ENCODE results near the gene PRR35. TPM values are rescaled to one million over a fixed set of nuclear protein-coding genes. Genes with fewer than 3 reads are reported as not detected.
A peak's percentile ranks its signal among the peaks of the same experiment; 100 is the strongest.

PRR35 gene
- total and polyA plus RNA-seq, 5 donors from 2014 or later, result not detected

GRCh38 chr16:537415-538335 is 22.5 kb upstream of the PRR35 start:
- Histone ChIP-seq H3K9me3 (ENCODE audit: control insufficient read depth in 2 of 2, low read length in 2 of 2) (no peaks in the 10 kb centered on the region), H3K27me3 (ENCODE audit: control insufficient read depth, insufficient read depth, low read length) (no peaks in the 10 kb centered on the region), H3K36me3 (ENCODE audit: control insufficient read depth, insufficient read depth, low read length) (no peaks in the 10 kb centered on the region), H3K27ac (ENCODE audit: insufficient read depth, low read length, poor library complexity, severe bottlenecking) (no peak overlapping the region), H3K4me1 (ENCODE audit: control insufficient read depth, insufficient read depth, low read length, poor library complexity, severe bottlenecking) (no peaks in the 10 kb centered on the region), H3K4me3 (ENCODE audit: low read depth, low read length) (no peak overlapping the region)
- H3K27ac Mint-ChIP-seq, result peak overlapping the region in 1 of 3 donors; percentile 14
- H3K27me3 Mint-ChIP-seq, result no peaks in the 10 kb centered on the region
- no peak overlapping the region for H3K4me3 Mint-ChIP-seq
- no peaks in the 10 kb centered on the region for H3K36me3 Mint-ChIP-seq
- ATAC-seq (ENCODE audit: low read depth in 2 of 2) (no peak), DNase-seq (no peak)
- peaks cover 0 to 2% (median 0%) of the 10 kb centered on the region in 4 donors for H3K4me1 Mint-ChIP-seq
- no peaks in the 10 kb centered on the region for H3K9me3 Mint-ChIP-seq

- Mint-ChIP-seq H3K27ac (no peak overlapping the region), H3K9me3 (no peaks in the 10 kb centered on the region), H3K4me3 (no peak overlapping the region), H3K36me3 (no peaks in the 10 kb centered on the region), H3K27me3 (no peaks in the 10 kb centered on the region), H3K4me1 (peaks cover 0 to 2% (median 0%) of the 10 kb centered on the region in 4 donors)
- H3K27me3 ChIP-seq (ENCODE audit: control insufficient read depth, insufficient read depth, low read length), result no peaks in the 10 kb centered on the region
- H3K4me3 ChIP-seq (ENCODE audit: low read depth, low read length), result no peak overlapping the region
- no peaks in the 10 kb centered on the region for H3K36me3 ChIP-seq (ENCODE audit: control insufficient read depth, insufficient read depth, low read length)
- no peaks in the 10 kb centered on the region for H3K9me3 ChIP-seq (ENCODE audit: control insufficient read depth in 2 of 2, low read length in 2 of 2)
- H3K27ac ChIP-seq (ENCODE audit: insufficient read depth, low read length, poor library complexity, severe bottlenecking), result no peak overlapping the region
- H3K4me1 ChIP-seq (ENCODE audit: control insufficient read depth, insufficient read depth, low read length, poor library complexity, severe bottlenecking), result no peaks in the 10 kb centered on the region
- no peak for ATAC-seq (ENCODE audit: low read depth in 2 of 2)
- DNase-seq, result no peak
Observed at GRCh38 chr16:539901-540530, 20.2 kb upstream of the PRR35 start.

GRCh38 chr16:540645-541340 is 19.4 kb upstream of the PRR35 start:
- Mint-ChIP-seq H3K27me3 (no peaks in the 10 kb centered on the region), H3K4me1 (peaks cover 0 to 2% (median 0%) of the 10 kb centered on the region in 4 donors), H3K9me3 (no peaks in the 10 kb centered on the region), H3K4me3 (no peak overlapping the region), H3K36me3 (no peaks in the 10 kb centered on the region), H3K27ac (no peak overlapping the region)
- Histone ChIP-seq H3K4me1 (ENCODE audit: control insufficient read depth, insufficient read depth, low read length, poor library complexity, severe bottlenecking) (no peaks in the 10 kb centered on the region), H3K4me3 (ENCODE audit: low read depth, low read length) (no peak overlapping the region), H3K27ac (ENCODE audit: insufficient read depth, low read length, poor library complexity, severe bottlenecking) (no peak overlapping the region), H3K27me3 (ENCODE audit: control insufficient read depth, insufficient read depth, low read length) (no peaks in the 10 kb centered on the region), H3K36me3 (ENCODE audit: control insufficient read depth, insufficient read depth, low read length) (no peaks in the 10 kb centered on the region), H3K9me3 (ENCODE audit: control insufficient read depth in 2 of 2, low read length in 2 of 2) (no peaks in the 10 kb centered on the region)
- DNase-seq, result no peak
- ATAC-seq (ENCODE audit: low read depth in 2 of 2), result no peak

- peaks cover 4% of the 10 kb centered on the region for H3K4me1 ChIP-seq (ENCODE audit: control insufficient read depth, insufficient read depth, low read length, poor library complexity, severe bottlenecking)
- H3K4me3 Mint-ChIP-seq, result no peak overlapping the region
- H3K27ac ChIP-seq (ENCODE audit: insufficient read depth, low read length, poor library complexity, severe bottlenecking), result no peak overlapping the region
- H3K4me1 Mint-ChIP-seq, result peaks cover 0 to 5% (median 0%) of the 10 kb centered on the region in 4 donors
- no peak for DNase-seq
- H3K27me3 ChIP-seq (ENCODE audit: control insufficient read depth, insufficient read depth, low read length), result no peaks in the 10 kb centered on the region
- H3K9me3 Mint-ChIP-seq, result no peaks in the 10 kb centered on the region
- ATAC-seq (ENCODE audit: low read depth in 2 of 2), result no peak
- no peaks in the 10 kb centered on the region for H3K36me3 ChIP-seq (ENCODE audit: control insufficient read depth, insufficient read depth, low read length)
- no peaks in the 10 kb centered on the region for H3K27me3 Mint-ChIP-seq
- no peaks in the 10 kb centered on the region for H3K36me3 Mint-ChIP-seq
- H3K4me3 ChIP-seq (ENCODE audit: low read depth, low read length), result no peak overlapping the region
- H3K27ac Mint-ChIP-seq, result no peak overlapping the region
- H3K9me3 ChIP-seq (ENCODE audit: control insufficient read depth in 2 of 2, low read length in 2 of 2), result no peaks in the 10 kb centered on the region
Observed at GRCh38 chr16:543301-544164, 16.7 kb upstream of the PRR35 start.

GRCh38 chr16:544517-544916 is 15.7 kb upstream of the PRR35 start:
- Mint-ChIP-seq H3K4me3 (no peak overlapping the region), H3K36me3 (no peaks in the 10 kb centered on the region), H3K27ac (no peak overlapping the region), H3K9me3 (no peaks in the 10 kb centered on the region), H3K27me3 (no peaks in the 10 kb centered on the region), H3K4me1 (peaks cover 0 to 3% (median 0%) of the 10 kb centered on the region in 4 donors)
- H3K27ac ChIP-seq (ENCODE audit: insufficient read depth, low read length, poor library complexity, severe bottlenecking), result no peak overlapping the region
- ATAC-seq (ENCODE audit: low read depth in 2 of 2) (no peak), DNase-seq (no peak)
- H3K27me3 ChIP-seq (ENCODE audit: control insufficient read depth, insufficient read depth, low read length), result no peaks in the 10 kb centered on the region
- H3K9me3 ChIP-seq (ENCODE audit: control insufficient read depth in 2 of 2, low read length in 2 of 2), result no peaks in the 10 kb centered on the region
- H3K4me3 ChIP-seq (ENCODE audit: low read depth, low read length), result no peak overlapping the region
- no peaks in the 10 kb centered on the region for H3K36me3 ChIP-seq (ENCODE audit: control insufficient read depth, insufficient read depth, low read length)
- H3K4me1 ChIP-seq (ENCODE audit: control insufficient read depth, insufficient read depth, low read length, poor library complexity, severe bottlenecking), result peaks cover 4% of the 10 kb centered on the region

GRCh38 chr16:546909-547770 is 13.1 kb upstream of the PRR35 start:
- H3K27ac Mint-ChIP-seq, result no peak overlapping the region
- no peaks in the 10 kb centered on the region for H3K9me3 Mint-ChIP-seq
- Histone ChIP-seq H3K4me1 (ENCODE audit: control insufficient read depth, insufficient read depth, low read length, poor library complexity, severe bottlenecking) (peaks cover 4% of the 10 kb centered on the region), H3K36me3 (ENCODE audit: control insufficient read depth, insufficient read depth, low read length) (peaks cover 5% of the 10 kb centered on the region), H3K27me3 (ENCODE audit: control insufficient read depth, insufficient read depth, low read length) (no peaks in the 10 kb centered on the region), H3K4me3 (ENCODE audit: low read depth, low read length) (no peak overlapping the region), H3K9me3 (ENCODE audit: control insufficient read depth in 2 of 2, low read length in 2 of 2) (no peaks in the 10 kb centered on the region), H3K27ac (ENCODE audit: insufficient read depth, low read length, poor library complexity, severe bottlenecking) (peak overlapping the region; percentile 14)
- peak; percentile 50 to 62 for ATAC-seq (ENCODE audit: low read depth in 2 of 2)
- H3K4me1 Mint-ChIP-seq, result peaks cover 0 to 3% (median 0%) of the 10 kb centered on the region in 4 donors
- peak; percentile 37 to 45 (median 39) for DNase-seq
- H3K36me3 Mint-ChIP-seq, result no peaks in the 10 kb centered on the region
- H3K27me3 Mint-ChIP-seq, result no peaks in the 10 kb centered on the region
- H3K4me3 Mint-ChIP-seq, result no peak overlapping the region

All from CD4-positive, CD25-positive, alpha-beta regulatory T cell (primary cell).